NCI-H510A treated with DMSO at 0.1 percent for 48 hours (cell line): ENCODE data around the gene ACSS2.
"Not testable (repeated sequence)": the region's sequence is repeated elsewhere in the genome, so short reads cannot be mapped to it uniquely, and the experiment has no call there.

Source experiments
- DNase-seq: peaks from one replicate; lab custom pipeline; 2025; lab: John Stamatoyannopoulos, UW

ACSS2 gene

GRCh38 chr20:34873583-34874093 is 2.8 kb upstream of the ACSS2 start:
- DNase-seq: no peak

GRCh38 chr20:34874094-34874654 is 2.2 kb upstream of the ACSS2 start:
- DNase-seq: peak; percentile 89

GRCh38 chr20:34875642-34876405 is 588 bp upstream of the ACSS2 start:
- peak; percentile 95 for DNase-seq

- no peak for DNase-seq
Measured at GRCh38 chr20:34880215-34880850, 3.9 kb downstream of the ACSS2 start.

- DNase-seq: not testable (repeated sequence)
Measured at GRCh38 chr20:34880971-34881370, 4.6 kb downstream of the ACSS2 start.

GRCh38 chr20:34881689-34882088 is 5.3 kb downstream of the ACSS2 start:
- no peak for DNase-seq

- DNase-seq: no peak
Measured at GRCh38 chr20:34883087-34883688, 6.8 kb downstream of the ACSS2 start.

- DNase-seq: no peak
Measured at GRCh38 chr20:34883809-34884208, 7.4 kb downstream of the ACSS2 start.

- no peak for DNase-seq
Measured at GRCh38 chr20:34884260-34884659, 7.8 kb downstream of the ACSS2 start.

- DNase-seq: no peak
Measured at GRCh38 chr20:34886122-34886521, 9.7 kb downstream of the ACSS2 start.

- DNase-seq: no peak
Measured at GRCh38 chr20:34887023-34887422, 10.6 kb downstream of the ACSS2 start.

- no peak for DNase-seq
Measured at GRCh38 chr20:34888468-34888867, 12.1 kb downstream of the ACSS2 start.

- DNase-seq: no peak
Measured at GRCh38 chr20:34891166-34892062, 15.0 kb downstream of the ACSS2 start.

GRCh38 chr20:34892671-34893070 is 16.3 kb downstream of the ACSS2 start:
- DNase-seq: no peak

- no peak for DNase-seq
Measured at GRCh38 chr20:34894723-34895122, 18.3 kb downstream of the ACSS2 start.

- no peak for DNase-seq
Measured at GRCh38 chr20:34895465-34895864, 19.1 kb downstream of the ACSS2 start.

GRCh38 chr20:34896086-34896621 is 19.7 kb downstream of the ACSS2 start:
- no peak for DNase-seq

- not testable (repeated sequence) for DNase-seq
Measured at GRCh38 chr20:34898129-34898528, 21.7 kb downstream of the ACSS2 start.

GRCh38 chr20:34898731-34899130 is 22.3 kb downstream of the ACSS2 start:
- not testable (repeated sequence) for DNase-seq

GRCh38 chr20:34904202-34904621 is 27.8 kb downstream of the ACSS2 start:
- no peak for DNase-seq
